ENCODE measurements around the gene SFXN3.

GRCh38 chr10:101000915-101001658, 29.9 kb upstream of the SFXN3 start:
- TF ChIP-seq POLR2A (IDR thresholded peaks at IDR 0.05): no peak
- TF ChIP-seq, protein P1, sequence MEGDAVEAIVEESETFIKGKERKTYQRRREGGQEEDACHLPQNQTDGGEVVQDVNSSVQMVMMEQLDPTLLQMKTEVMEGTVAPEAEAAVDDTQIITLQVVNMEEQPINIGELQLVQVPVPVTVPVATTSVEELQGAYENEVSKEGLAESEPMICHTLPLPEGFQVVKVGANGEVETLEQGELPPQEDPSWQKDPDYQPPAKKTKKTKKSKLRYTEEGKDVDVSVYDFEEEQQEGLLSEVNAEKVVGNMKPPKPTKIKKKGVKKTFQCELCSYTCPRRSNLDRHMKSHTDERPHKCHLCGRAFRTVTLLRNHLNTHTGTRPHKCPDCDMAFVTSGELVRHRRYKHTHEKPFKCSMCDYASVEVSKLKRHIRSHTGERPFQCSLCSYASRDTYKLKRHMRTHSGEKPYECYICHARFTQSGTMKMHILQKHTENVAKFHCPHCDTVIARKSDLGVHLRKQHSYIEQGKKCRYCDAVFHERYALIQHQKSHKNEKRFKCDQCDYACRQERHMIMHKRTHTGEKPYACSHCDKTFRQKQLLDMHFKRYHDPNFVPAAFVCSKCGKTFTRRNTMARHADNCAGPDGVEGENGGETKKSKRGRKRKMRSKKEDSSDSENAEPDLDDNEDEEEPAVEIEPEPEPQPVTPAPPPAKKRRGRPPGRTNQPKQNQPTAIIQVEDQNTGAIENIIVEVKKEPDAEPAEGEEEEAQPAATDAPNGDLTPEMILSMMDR (IDR thresholded peaks at IDR 0.05): no peak

Measured in lower leg skin (tissue), 3 donors.